Measurements from ENCODE around the gene CCM2L. TPM values are rescaled to one million over a fixed set of nuclear protein-coding genes. Genes with fewer than 3 reads are reported as not detected.
"Not testable (repeated sequence)": the region's sequence is repeated elsewhere in the genome, so short reads cannot be mapped to it uniquely, and the experiment has no call there.

CCM2L gene
- total RNA-seq, 4 donors from 2014 or later: 0.65 to 4.4 (median 2.5) TPM

DNA sequence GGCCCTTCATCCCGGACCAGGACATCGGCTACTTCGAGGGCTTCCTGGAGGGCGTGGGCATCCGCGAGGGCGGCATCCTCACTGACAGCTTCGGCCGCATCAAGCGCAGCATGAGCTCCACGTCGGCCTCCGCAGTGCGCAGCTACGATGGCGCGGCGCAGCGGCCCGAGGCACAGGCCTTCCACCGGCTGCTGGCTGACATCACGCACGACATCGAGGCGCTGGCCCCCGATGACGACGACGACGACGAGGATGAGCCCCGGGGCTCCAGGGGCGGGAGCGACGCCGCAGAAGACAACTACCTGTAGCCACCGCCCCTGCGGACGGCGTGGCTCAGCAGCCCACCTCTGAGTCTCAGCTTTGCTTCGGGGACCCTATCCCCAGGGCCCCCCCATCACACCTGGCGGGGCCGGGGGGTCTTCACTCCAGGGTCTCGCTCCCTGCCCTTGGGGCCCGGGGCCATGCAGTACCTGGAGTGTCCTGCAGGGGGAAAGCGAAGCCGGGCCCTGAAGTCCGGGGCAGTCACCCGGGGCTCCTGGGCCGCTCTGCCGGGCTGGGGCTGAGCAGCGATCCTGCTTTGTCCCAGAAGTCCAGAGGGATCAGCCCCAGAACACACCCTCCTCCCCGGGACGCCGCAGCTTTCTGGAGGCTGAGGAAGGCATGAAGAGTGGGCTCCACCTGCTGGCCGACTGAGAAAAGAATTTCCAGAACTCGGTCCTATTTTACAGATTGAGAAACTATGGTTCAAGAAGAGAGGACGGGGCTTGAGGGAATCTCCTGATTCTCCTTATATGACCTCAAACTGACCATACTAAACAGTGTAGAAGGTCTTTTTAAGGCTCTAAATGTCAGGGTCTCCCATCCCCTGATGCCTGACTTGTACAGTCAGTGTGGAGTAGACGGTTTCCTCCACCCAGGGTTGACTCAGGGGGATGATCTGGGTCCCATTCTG lies 21.0 kb downstream of the CCM2L start:
- intact Hi-C loops (cut with DNase I; ENCODE audit: low total_unique reads): loop anchor here (5.0 kb wide), 1 partner anchor 209 kb away; no protein-coding TSS in a partner anchor
- no peak overlapping the region for H3K4me3 ChIP-seq (ENCODE audit: low read depth, poor library complexity, severe bottlenecking)
- DNase-seq (ENCODE audit: low spot score in 2 of 2): peak; percentile 63 to 92
- WGBS, 2 donors: 21 to 29% methylated on average over 38 to 53 of the region's 59 CpGs
- TF ChIP-seq, protein P1, sequence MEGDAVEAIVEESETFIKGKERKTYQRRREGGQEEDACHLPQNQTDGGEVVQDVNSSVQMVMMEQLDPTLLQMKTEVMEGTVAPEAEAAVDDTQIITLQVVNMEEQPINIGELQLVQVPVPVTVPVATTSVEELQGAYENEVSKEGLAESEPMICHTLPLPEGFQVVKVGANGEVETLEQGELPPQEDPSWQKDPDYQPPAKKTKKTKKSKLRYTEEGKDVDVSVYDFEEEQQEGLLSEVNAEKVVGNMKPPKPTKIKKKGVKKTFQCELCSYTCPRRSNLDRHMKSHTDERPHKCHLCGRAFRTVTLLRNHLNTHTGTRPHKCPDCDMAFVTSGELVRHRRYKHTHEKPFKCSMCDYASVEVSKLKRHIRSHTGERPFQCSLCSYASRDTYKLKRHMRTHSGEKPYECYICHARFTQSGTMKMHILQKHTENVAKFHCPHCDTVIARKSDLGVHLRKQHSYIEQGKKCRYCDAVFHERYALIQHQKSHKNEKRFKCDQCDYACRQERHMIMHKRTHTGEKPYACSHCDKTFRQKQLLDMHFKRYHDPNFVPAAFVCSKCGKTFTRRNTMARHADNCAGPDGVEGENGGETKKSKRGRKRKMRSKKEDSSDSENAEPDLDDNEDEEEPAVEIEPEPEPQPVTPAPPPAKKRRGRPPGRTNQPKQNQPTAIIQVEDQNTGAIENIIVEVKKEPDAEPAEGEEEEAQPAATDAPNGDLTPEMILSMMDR (IDR thresholded peaks at IDR 0.05): peak in 1 of 3 donors; percentile 64
- no peak for TF ChIP-seq POLR2A (IDR thresholded peaks at IDR 0.05)

DNA sequence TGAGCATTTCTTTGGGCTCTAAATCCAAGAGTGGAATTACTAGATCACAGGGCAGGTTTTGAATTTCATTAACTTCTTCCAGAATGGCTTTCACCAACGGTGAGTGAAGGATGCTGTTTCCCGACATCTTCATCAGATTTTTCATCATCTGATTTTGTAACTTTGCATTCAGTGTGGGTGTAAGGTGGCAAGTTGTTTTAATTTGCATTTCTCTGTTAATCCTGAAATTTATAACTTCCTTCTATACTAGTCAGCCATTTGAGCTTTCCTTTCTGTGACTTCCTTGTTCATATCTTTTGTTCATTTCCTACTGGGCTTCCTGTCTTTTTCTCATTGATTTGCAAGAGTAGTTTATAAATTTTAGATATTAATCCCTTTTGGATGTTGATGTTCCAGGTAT lies 23.1 kb downstream of the CCM2L start:
- no peak overlapping the region for H3K4me3 ChIP-seq (ENCODE audit: low read depth, poor library complexity, severe bottlenecking)
- 65 to 71% methylated on average over 2 of the region's 2 CpGs for whole genome bisulfite sequencing, 2 donors
- intact Hi-C loops (cut with DNase I; ENCODE audit: low total_unique reads): loop anchor here (5.0 kb wide), 1 partner anchor 211 kb away; no protein-coding TSS in a partner anchor
- no peak for DNase-seq (ENCODE audit: low spot score in 2 of 2)
- TF ChIP-seq, protein P1 (IDR thresholded peaks at IDR 0.05): no peak
- no peak for TF ChIP-seq POLR2A (IDR thresholded peaks at IDR 0.05)

DNA sequence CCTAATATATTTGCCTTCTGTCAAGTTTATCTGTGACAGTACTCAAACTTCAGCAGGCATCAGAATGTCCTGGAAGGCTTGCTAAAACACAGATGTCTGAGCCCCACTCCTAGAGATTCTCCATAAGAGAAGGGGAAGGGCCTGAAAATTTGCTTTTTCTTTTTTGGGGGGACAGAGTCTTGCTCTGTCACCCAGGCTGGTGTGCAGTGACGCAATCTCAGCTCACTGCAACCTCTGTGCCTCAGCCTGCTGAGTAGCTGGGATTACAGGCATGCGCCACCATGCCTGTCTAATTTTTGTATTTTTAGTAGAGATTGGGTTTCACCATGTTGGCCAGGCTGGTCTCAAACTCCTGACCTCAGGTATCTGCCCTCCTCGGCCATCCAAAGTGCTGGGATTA lies 23.5 kb downstream of the CCM2L start:
- intact Hi-C loops (cut with DNase I; ENCODE audit: low total_unique reads): loop anchor here (5.0 kb wide), 1 partner anchor 211 kb away; no protein-coding TSS in a partner anchor

DNA sequence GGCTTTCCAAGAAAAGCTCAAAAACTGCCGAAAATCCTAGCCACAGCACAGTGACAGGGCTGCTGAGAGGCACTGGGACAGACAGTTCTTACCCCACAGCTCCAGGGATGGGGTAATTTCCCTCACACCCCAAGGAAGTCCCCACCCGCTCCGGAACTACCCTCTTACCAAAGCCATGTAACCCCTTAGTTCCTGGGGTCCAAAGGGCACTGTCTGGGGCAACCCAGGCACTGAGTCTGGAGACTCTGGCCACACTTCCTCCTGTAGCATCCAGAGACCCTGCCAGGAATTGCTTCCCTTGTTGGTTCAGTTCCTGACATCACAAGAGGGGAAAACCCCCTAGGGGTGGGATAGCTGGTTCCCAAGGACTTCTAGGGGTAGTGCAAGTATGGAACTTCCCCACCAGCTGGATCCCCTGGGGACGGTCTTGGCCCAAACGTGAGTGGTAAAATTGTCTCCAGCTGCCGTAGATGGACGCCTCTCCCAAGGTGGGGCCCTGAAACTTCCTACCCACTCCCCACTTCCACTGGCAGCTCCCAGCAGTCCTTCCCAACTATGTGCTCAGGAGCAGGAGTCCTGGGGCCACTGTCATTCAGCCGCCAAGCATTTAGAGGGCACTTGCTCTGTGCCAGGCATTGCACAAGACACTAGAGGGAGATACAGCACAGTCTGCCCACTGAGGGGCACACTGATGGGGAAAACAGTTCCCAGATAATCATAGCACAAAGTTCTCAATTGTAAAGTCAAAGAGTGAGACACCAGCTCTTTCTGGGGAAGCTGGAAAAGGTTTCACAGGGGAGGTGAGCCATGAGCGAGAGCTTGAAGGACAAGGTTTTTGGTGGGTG lies 24.6 kb downstream of the CCM2L start:
- H3K4me3 ChIP-seq (ENCODE audit: low read depth, poor library complexity, severe bottlenecking): no peak overlapping the region
- TF ChIP-seq POLR2A (IDR thresholded peaks at IDR 0.05): no peak
- TF ChIP-seq, protein P1 (IDR thresholded peaks at IDR 0.05): no peak
- WGBS, 2 donors: 33 to 35% methylated on average over 9 of the region's 9 CpGs
- intact Hi-C loops (cut with DNase I; ENCODE audit: low total_unique reads): loop anchor here (5.0 kb wide), 1 partner anchor 213 kb away; no protein-coding TSS in a partner anchor
- DNase-seq (ENCODE audit: low spot score in 2 of 2): peak in 1 of 2 donors; percentile 82

More for the DNA sequence above, 23.5 kb downstream of the CCM2L start:
- H3K4me3 ChIP-seq (ENCODE audit: low read depth, poor library complexity, severe bottlenecking); DNase-seq (ENCODE audit: low spot score in 2 of 2): not testable (repeated sequence)
- 73 to 80% methylated on average over 3 of the region's 3 CpGs for WGBS, 2 donors

DNA sequence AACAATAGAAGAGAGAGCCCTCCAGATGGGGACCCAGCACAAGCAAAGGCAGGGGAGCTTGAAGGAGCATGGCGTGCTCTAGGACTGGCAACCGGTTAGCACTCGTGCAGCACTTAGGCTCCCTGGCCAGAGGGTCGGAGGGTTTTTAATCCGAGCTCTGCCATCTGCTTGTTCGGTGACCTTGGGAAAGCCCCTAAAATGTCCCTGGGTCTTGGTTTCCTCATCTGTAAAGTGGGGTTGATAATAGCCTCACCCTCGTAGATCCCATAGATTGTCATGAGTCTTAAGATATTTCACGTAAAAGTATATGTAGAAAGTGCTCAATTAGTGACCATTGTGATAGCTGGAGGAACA lies 25.2 kb downstream of the CCM2L start:
- DNase-seq (ENCODE audit: low spot score in 2 of 2): peak in 1 of 2 donors; percentile 78
- intact Hi-C loops (cut with DNase I; ENCODE audit: low total_unique reads): no loop called here
- H3K4me3 ChIP-seq (ENCODE audit: low read depth, poor library complexity, severe bottlenecking): no peak overlapping the region
- no peak for TF ChIP-seq POLR2A (IDR thresholded peaks at IDR 0.05)
- TF ChIP-seq, protein P1 (IDR thresholded peaks at IDR 0.05): no peak
- 81 to 82% methylated on average over 8 of the region's 8 CpGs for WGBS, 2 donors

DNA sequence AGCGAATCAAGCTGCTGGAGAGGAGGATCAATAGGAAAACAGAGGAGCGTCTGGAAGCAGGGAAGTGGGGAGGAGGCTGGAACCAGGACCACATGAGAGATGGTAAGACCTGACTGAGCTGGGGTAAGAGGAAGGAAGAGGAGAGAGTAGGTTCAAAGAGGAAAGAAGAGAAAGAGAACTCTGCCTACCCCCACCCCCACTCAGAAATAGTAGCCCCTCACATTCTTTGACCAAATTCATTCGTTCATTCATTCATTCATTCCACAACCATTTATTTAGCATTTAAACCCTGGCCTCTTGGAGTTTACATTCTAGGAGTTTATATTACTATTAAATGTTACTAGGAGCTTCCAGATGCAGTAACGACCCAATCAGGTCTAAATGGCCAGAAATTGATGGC lies 26.0 kb downstream of the CCM2L start:
- DNase-seq (ENCODE audit: low spot score in 2 of 2): no peak
- TF ChIP-seq, protein P1 (IDR thresholded peaks at IDR 0.05): no peak
- TF ChIP-seq POLR2A (IDR thresholded peaks at IDR 0.05): no peak
- no peak overlapping the region for H3K4me3 ChIP-seq (ENCODE audit: low read depth, poor library complexity, severe bottlenecking)
- intact Hi-C loops (cut with DNase I; ENCODE audit: low total_unique reads): no loop called here
- 55 to 56% methylated on average over 4 of the region's 4 CpGs for WGBS, 2 donors

All from lower leg skin (tissue), 4 donors.